ENCODE data around the gene GLIPR1L2.
"Not testable (repeated sequence)": the region's sequence is repeated elsewhere in the genome, so short reads cannot be mapped to it uniquely, and the experiment has no call there.

GLIPR1L2 gene

DNA sequence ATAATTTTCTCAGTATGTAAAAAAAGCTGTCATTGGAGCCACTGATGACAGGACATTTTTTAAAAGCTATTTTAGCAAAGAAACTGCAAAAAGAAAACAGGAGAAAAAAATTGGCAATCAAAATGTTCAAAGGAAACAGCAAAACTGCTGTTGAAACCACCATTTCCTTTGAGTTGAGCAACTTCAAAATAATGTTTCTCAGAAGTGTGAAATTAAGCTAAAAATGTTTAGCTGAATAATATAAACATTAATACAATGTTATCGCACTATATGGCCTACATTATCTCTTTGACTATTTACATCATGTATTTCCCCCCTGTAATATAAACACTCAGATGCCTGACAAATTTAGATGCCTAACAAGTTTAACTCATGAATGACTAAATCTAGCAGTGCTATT, 66.3 kb downstream of the GLIPR1L2 start:
- TF ChIP-seq, protein P1, sequence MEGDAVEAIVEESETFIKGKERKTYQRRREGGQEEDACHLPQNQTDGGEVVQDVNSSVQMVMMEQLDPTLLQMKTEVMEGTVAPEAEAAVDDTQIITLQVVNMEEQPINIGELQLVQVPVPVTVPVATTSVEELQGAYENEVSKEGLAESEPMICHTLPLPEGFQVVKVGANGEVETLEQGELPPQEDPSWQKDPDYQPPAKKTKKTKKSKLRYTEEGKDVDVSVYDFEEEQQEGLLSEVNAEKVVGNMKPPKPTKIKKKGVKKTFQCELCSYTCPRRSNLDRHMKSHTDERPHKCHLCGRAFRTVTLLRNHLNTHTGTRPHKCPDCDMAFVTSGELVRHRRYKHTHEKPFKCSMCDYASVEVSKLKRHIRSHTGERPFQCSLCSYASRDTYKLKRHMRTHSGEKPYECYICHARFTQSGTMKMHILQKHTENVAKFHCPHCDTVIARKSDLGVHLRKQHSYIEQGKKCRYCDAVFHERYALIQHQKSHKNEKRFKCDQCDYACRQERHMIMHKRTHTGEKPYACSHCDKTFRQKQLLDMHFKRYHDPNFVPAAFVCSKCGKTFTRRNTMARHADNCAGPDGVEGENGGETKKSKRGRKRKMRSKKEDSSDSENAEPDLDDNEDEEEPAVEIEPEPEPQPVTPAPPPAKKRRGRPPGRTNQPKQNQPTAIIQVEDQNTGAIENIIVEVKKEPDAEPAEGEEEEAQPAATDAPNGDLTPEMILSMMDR (IDR thresholded peaks at IDR 0.05; ENCODE audit: extremely low read depth, missing control alignments): no peak
- no peak for DNase-seq (ENCODE audit: low spot score)

DNA sequence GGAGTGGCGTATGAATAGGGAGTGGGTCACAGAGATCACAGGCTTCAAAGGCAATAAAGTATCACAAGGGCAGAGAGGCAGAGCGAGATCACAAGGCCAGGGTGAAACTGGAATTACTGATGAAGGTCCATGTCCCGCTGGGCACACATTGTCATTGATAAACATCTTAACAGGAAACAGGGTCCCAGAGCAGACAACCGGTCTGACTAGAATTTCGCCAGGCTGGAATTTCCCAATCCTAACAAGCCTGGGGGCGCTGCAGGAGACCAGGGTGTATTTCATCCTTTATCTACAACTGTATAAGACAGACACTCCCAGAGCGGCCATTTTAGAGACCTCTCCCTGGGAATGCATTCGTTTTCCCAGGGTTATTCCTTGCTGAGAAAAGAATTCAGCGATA, 67.0 kb downstream of the GLIPR1L2 start:
- DNase-seq (ENCODE audit: low spot score): not testable (repeated sequence)

DNA sequence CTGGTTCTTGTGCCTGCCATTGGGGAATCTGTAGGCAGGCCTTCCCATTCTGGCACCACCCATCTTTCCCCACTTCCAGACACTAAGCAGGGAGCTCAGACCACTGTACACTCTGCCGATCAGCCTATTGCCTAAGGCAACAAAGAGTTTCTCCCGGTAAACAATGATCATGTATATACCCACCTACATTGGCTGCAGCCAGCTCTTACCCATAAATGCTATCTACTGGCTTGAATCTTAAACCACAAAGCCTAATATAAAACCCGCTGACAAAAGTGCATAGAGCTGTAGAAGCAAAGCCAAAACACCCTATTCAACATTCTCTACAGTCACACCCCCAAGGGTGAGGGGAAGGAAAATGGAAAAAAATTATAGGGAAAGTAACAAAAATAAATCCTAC, 68.9 kb downstream of the GLIPR1L2 start:
- TF ChIP-seq, protein P1 (IDR thresholded peaks at IDR 0.05; ENCODE audit: extremely low read depth, missing control alignments): no peak
- DNase-seq (ENCODE audit: low spot score): no peak

DNA sequence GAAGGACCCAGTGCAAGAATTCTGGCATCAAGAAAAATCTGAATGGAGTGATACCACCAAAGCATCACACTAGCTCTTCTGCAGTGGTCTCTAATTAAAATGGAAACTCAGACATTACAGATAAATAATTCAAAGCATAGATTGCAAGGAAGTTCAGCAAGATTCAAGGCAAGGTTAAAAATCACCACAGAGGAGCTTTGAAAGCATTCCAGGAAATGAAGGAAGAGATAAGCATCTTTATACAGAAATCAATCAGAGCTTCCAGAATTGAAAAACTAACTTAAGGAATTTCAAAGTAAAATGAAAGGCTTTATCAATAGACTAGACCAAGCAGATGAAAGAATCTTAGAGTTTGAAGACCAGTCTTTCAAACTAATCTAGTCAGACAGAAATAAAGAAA, 69.3 kb downstream of the GLIPR1L2 start:
- TF ChIP-seq, protein P1 (IDR thresholded peaks at IDR 0.05; ENCODE audit: extremely low read depth, missing control alignments): no peak
- DNase-seq (ENCODE audit: low spot score): no peak

DNA sequence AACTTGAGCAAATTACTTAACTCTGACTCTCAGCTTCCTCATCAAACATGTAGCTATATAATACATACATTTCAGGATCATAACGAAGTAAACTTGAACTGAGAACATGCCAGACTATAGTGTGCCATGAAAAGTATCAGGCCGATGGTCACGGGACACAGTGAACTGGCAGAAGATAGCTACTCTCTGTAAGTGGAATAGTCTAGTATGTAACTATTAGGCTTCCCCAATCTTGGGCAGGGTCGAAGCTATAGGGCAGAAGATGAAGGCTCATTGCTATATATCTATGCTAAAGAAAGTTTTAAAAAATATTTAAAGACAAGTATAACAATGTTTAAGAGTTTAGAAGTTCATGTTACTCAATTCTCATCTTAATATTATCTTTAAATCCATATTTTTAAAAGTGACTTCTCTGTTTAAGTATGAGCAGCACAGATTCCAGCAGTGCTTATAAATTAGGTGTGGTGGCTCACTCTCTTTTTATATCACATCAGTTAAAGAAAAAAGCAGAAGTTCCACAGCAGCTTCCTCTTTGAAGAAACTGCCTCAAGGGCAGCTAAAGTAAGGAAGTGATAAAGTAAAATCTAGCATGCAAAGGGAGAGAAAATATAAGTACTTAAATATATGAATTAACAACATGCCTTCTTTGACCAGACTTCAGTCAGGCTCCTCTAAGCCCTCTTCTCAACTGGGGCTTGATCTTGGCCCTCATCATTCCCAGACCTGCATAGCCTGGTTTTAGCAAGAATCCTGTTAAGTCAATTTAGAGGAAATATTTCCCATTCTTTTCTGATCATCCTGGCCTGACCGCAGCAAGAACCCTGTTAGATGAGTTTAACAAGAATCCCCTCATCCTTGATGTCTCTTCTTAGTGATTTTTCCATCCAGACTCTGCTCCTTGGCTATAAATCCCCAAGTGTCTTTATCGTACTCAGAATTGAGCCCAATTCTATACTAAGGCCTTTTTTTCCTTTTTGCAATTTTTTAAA, 81.3 kb downstream of the GLIPR1L2 start:
- DNase-seq (ENCODE audit: low spot score): no peak
- TF ChIP-seq, protein P1 (IDR thresholded peaks at IDR 0.05; ENCODE audit: extremely low read depth, missing control alignments): no peak

DNA sequence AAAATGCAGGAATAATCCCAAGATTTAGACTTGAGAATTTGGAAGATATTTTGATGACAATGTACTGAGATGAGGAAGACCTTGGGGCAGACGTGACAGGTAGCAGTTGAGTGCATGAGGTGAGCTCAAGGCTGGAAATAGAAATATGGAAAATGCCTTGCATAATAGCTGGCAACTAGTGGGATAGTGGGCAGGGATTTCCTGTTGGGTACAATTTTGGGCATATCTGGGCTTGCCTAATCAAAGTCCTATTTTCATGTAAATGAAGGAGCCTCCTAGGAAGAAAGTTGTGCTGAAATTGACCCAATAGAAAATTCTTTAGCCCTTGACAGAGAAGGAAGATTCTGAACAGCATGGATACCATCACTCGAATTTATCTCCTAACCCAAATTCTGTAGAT, 83.2 kb downstream of the GLIPR1L2 start:
- no peak for DNase-seq (ENCODE audit: low spot score)

DNA sequence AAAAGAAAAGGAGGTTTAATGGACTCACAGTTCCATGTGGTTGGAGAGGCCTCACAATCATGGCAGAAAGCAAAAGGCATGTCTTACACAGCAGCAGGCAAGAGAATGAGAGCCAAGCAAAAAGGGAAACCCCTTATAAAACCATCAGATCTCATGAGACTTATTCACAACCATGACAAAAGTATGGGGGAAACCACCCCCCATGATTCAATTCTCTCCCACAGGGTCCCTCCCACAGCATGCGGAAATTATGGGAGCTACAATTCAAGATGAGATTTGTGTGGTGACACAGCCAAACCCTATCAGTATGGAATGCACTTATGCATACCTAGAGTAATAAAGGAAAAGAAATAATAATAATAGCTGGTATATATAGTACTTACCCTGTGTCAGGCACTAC, 85.2 kb downstream of the GLIPR1L2 start:
- TF ChIP-seq, protein P1 (IDR thresholded peaks at IDR 0.05; ENCODE audit: extremely low read depth, missing control alignments): no peak
- no peak for DNase-seq (ENCODE audit: low spot score)

More for the DNA sequence above, 83.2 kb downstream of the GLIPR1L2 start:
- TF ChIP-seq, protein P1 (IDR thresholded peaks at IDR 0.05; ENCODE audit: extremely low read depth, missing control alignments): no peak

DNA sequence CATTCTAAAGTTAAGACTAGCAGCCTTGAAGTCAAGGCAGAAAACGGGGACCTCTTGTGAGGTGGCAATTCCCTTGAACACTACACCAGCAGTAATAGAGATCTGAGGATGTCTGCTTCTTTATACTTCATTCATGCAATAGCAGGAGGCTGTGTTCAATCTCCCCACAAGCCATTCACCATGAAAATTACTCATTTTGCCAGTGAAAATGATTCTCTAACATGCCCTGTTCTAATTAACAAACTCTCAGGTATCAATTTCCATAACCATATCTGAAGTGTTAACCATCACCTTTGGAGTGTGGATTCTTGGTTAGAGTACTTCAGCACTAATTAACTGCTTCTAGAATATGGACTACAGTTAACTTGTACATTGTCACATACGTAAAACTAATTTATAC, 86.2 kb downstream of the GLIPR1L2 start:
- TF ChIP-seq, protein P1 (IDR thresholded peaks at IDR 0.05; ENCODE audit: extremely low read depth, missing control alignments): no peak
- no peak for DNase-seq (ENCODE audit: low spot score)

All from GM20000 (cell line).